OCI-LY1 (cell line): Measurements from ENCODE around the gene JAG1.

Experiments used
- H2AFZ ChIP-seq: fragments of 200-600 bp; sonication (generic), shearing (Covaris generic); 2 replicates; pipeline ENCODE4 v1.6.0; 2014; ENCODE audit warnings: antibody characterized with exemption, mild to moderate bottlenecking, low read length
- H3F3A ChIP-seq: fragments of 200-600 bp; sonication (generic), shearing (Covaris generic); 2 replicates; pipeline ENCODE4 v1.6.0; 2014; ENCODE audit warnings: mild to moderate bottlenecking, antibody characterized with exemption, low read length, moderate library complexity; ENCODE audit not compliant: insufficient read depth
- H3K27ac ChIP-seq: fragments of 200-600 bp; sonication (generic); 2 replicates; pipeline ENCODE4 v1.5.1; 2014; ENCODE audit warnings: low read length, mixed run types, mild to moderate bottlenecking, low read depth; ENCODE audit not compliant: poor library complexity, severe bottlenecking
- H3K27me3 ChIP-seq: fragments of 200-600 bp; sonication (generic); 2 replicates; pipeline ENCODE4 v1.6.0; 2014; ENCODE audit warnings: antibody characterized with exemption, mild to moderate bottlenecking, low read length, moderate library complexity; ENCODE audit not compliant: insufficient read depth
- H3K36me3 ChIP-seq: fragments of 200-600 bp; sonication (generic); 2 replicates; pipeline ENCODE4 v1.6.1; 2014; ENCODE audit warnings: mild to moderate bottlenecking, antibody characterized with exemption, low read length, moderate library complexity, mixed read lengths; ENCODE audit not compliant: insufficient read depth
- H3K4me1 ChIP-seq: fragments of 200-600 bp; sonication (generic); 2 replicates; pipeline ENCODE4 v1.5.1; 2014; ENCODE audit warnings: mild to moderate bottlenecking, low read length, moderate library complexity; ENCODE audit not compliant: insufficient read depth, severe bottlenecking
- H3K4me2 ChIP-seq: fragments of 200-600 bp; sonication (generic), shearing (Covaris generic); 2 replicates; pipeline ENCODE4 v1.6.1; 2014; ENCODE audit warnings: low read length
- H3K4me3 ChIP-seq: fragments of 200-600 bp; sonication (generic); 2 replicates; pipeline ENCODE4 v1.5.1; 2014; ENCODE audit warnings: low read length, low read depth, mild to moderate bottlenecking, mixed read lengths; ENCODE audit not compliant: poor library complexity, severe bottlenecking
- H3K79me2 ChIP-seq: fragments of 200-600 bp; shearing (Covaris generic); 2 replicates; pipeline ENCODE4 v1.6.1; 2016; ENCODE audit warnings: mixed run types, low read length, mixed read lengths; ENCODE audit not compliant: insufficient read depth
- H3K9ac ChIP-seq: fragments of 200-600 bp; sonication (generic), shearing (Covaris generic); 2 replicates; pipeline ENCODE4 v1.6.1; 2014; ENCODE audit warnings: mild to moderate bottlenecking, low read length, mixed read lengths
- H3K9me2 ChIP-seq: fragments of 200-600 bp; sonication (generic), shearing (Covaris generic); 2 replicates; pipeline ENCODE4 v1.6.1; 2014; ENCODE audit warnings: low read depth, mild to moderate bottlenecking, low read length, mixed read lengths
- H3K9me3 ChIP-seq: fragments of 200-600 bp; shearing (Covaris generic); 2 replicates; pipeline ENCODE4 v1.6.1; 2014; ENCODE audit warnings: low read length, mixed read lengths
- H4K20me1 ChIP-seq: fragments of 200-600 bp; sonication (generic), shearing (Covaris generic); 2 replicates; pipeline ENCODE4 v1.6.0; 2016; ENCODE audit warnings: mild to moderate bottlenecking, low read length; ENCODE audit not compliant: insufficient read depth
- EZH2 ChIP-seq: fragments of 200-600 bp; sonication (generic), shearing (Covaris generic); IDR thresholded peaks from 2 replicates; pipeline ENCODE4 v1.8.0; 2017; ENCODE audit warnings: borderline replicate concordance, mixed run types, mild to moderate bottlenecking, antibody characterized with exemption, low read length, moderate library complexity, mixed read lengths
- TF ChIP-seq, protein P1 (sequence below): fragments of 200-600 bp; sonication (generic), shearing (Covaris generic); IDR thresholded peaks from 2 replicates; pipeline ENCODE4 v1.5.1; 2017; ENCODE audit warnings: mild to moderate bottlenecking, antibody characterized with exemption, low read length, moderate library complexity, mixed read lengths

Gene JAG1

DNA sequence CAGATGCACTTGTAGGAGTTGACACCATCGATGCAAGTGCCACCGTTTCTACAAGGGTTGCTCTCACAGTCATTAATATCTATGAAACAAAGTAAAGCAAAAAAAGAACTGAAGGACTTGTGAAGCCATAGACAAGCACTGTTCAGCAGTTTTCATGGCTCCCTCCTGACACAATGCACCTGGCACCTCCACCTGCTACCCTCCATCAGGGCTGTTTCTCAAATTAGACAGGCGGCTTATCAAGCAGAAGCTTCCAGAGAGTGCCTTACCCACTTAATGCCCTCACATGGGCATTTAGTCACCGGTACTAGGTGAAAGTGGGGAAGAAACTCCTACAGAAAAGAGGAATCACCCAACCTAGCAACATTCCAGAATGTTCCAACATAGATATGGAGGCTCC is 27.8 kb downstream of the JAG1 start:
- Histone ChIP-seq H3K9ac (no peak overlapping the region), H3F3A (no peaks in the 10 kb centered on the region), H3K4me1 (no peaks in the 10 kb centered on the region), H3K4me3 (no peak overlapping the region), H2AFZ (no peak overlapping the region), H3K27me3 (no peaks in the 10 kb centered on the region), H3K36me3 (no peaks in the 10 kb centered on the region), H3K4me2 (no peak overlapping the region), H3K79me2 (no peaks in the 10 kb centered on the region), H3K9me3 (no peaks in the 10 kb centered on the region), H4K20me1 (no peaks in the 10 kb centered on the region), H3K27ac (no peak overlapping the region), H3K9me2 (no peaks in the 10 kb centered on the region)
- no peak for TF ChIP-seq EZH2
- TF ChIP-seq, protein P1, sequence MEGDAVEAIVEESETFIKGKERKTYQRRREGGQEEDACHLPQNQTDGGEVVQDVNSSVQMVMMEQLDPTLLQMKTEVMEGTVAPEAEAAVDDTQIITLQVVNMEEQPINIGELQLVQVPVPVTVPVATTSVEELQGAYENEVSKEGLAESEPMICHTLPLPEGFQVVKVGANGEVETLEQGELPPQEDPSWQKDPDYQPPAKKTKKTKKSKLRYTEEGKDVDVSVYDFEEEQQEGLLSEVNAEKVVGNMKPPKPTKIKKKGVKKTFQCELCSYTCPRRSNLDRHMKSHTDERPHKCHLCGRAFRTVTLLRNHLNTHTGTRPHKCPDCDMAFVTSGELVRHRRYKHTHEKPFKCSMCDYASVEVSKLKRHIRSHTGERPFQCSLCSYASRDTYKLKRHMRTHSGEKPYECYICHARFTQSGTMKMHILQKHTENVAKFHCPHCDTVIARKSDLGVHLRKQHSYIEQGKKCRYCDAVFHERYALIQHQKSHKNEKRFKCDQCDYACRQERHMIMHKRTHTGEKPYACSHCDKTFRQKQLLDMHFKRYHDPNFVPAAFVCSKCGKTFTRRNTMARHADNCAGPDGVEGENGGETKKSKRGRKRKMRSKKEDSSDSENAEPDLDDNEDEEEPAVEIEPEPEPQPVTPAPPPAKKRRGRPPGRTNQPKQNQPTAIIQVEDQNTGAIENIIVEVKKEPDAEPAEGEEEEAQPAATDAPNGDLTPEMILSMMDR, result no peak

DNA sequence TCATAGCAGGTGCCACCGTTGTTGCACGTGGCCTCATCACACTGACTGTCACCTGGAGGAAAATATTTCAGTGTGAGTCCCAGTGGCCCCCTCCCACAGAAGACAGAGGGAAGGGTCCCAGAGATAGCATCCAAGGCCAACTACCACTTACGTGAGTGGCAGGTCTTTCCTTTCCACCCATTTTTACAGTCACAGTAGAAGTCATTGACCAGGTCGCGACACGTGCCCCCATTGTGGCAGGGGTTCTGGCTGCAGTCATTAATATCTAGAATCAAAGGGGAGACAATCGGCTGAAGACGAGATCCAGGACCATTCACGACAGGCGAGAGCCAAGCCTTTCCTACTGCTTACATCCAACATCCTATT is 28.6 kb downstream of the JAG1 start:
- Histone ChIP-seq H3K9ac (no peak overlapping the region), H3K4me3 (no peak overlapping the region), H3K4me2 (no peak overlapping the region), H3K9me3 (no peaks in the 10 kb centered on the region), H3K27ac (no peak overlapping the region), H3K4me1 (no peaks in the 10 kb centered on the region), H3K27me3 (no peaks in the 10 kb centered on the region), H2AFZ (no peak overlapping the region), H3K79me2 (no peaks in the 10 kb centered on the region), H3K36me3 (no peaks in the 10 kb centered on the region), H3F3A (no peaks in the 10 kb centered on the region), H4K20me1 (no peaks in the 10 kb centered on the region), H3K9me2 (no peaks in the 10 kb centered on the region)
- no peak for TF ChIP-seq EZH2
- TF ChIP-seq, protein P1, result no peak

DNA sequence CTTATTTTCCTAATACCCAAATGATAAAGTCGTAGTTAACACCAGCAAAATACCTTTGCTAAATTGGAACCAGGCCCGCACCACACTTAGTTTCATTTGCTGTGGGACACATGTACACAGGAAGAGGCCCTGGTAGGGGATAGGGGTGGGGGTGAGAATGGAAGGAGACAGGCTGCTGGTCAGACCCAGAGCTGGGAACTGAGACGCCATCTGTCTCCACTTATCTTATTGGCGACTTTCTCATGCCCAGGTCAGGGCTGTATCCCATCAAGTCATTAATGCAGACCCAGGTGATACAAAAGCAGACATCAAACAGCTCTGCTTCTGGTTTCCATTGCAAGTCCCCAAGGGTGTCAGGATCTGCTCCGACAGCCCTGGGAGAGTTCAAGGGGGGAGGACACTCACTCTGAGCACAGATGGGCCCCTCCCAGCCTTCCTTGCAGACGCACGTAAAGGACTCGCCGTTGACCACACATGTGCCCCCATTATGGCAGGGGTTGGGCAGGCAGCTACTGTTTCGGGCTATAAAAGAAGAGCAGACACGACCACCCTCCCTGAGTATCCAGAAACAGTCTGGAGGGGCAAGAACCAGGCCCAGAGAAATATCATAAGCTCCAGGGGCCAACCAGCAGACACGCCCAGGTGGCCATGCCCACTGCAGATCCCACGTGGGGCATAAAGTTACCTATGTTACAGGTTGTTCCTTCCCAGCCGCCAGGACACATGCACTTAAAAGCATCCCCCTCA is 29.2 kb downstream of the JAG1 start:
- Histone ChIP-seq H3K9me2 (no peaks in the 10 kb centered on the region), H4K20me1 (no peaks in the 10 kb centered on the region), H3K4me1 (no peaks in the 10 kb centered on the region), H2AFZ (no peak overlapping the region), H3F3A (no peaks in the 10 kb centered on the region), H3K4me2 (no peak overlapping the region), H3K4me3 (no peak overlapping the region), H3K27me3 (no peaks in the 10 kb centered on the region), H3K27ac (no peak overlapping the region), H3K9me3 (no peaks in the 10 kb centered on the region), H3K79me2 (no peaks in the 10 kb centered on the region), H3K36me3 (no peaks in the 10 kb centered on the region), H3K9ac (no peak overlapping the region)
- no peak for TF ChIP-seq EZH2
- TF ChIP-seq, protein P1, result no peak
